Tibial nerve (tissue), 4 donors: ENCODE results near the gene PDXP. TPM values are rescaled to one million over a fixed set of nuclear protein-coding genes. Genes with fewer than 3 reads are reported as not detected.

Experiments used
- DNase-seq, 2 donors: peaks; one replicate each; pipeline ENCODE4 v3.0.0-alpha.2; 2019; ENCODE audit warnings: low spot score in 2 of 2
- H3K27ac ChIP-seq, 4 donors: fragments of 200-600 bp; sonication (generic) in 3 of 4; one replicate each; pipeline ENCODE4 v1.5.1; 2017 to 2019; ENCODE audit warnings: mild to moderate bottlenecking in 1 of 4
- H3K27me3 ChIP-seq, 2 donors: fragments of 200-600 bp; sonication (generic) in 1 of 2; one replicate each; pipeline versions ENCODE4 v1.5.1 to v1.6.0; 2017 to 2019
- H3K36me3 ChIP-seq, 3 donors: fragments of 200-600 bp; sonication (generic); one replicate each; pipeline ENCODE4 v1.5.1; 2018 to 2019
- H3K4me1 ChIP-seq, 4 donors: fragments of 200-600 bp; sonication (generic) in 3 of 4; one replicate each; pipeline ENCODE4 v1.5.1; 2017 to 2019
- H3K4me3 ChIP-seq, 4 donors: fragments of 200-600 bp; sonication (generic) in 3 of 4; one replicate each; pipeline ENCODE4 v1.5.1; 2017 to 2019; ENCODE audit warnings: mild to moderate bottlenecking in 1 of 4, moderate library complexity in 1 of 4
- H3K9me3 ChIP-seq, 4 donors: fragments of 200-600 bp; sonication (generic) in 3 of 4; one replicate each; pipeline ENCODE4 v1.5.1; 2017 to 2019
- CTCF ChIP-seq, 5 experiments: fragments of 200-600 bp in 3 of 5; fragments of 450-650 bp in 2 of 5; sonication (generic) in 3 of 5; IDR thresholded peaks; one replicate each; pipeline ENCODE4 v1.5.1; 2016 to 2019; ENCODE audit warnings: antibody characterized with exemption in 5 of 5, mild to moderate bottlenecking in 3 of 5, moderate library complexity in 2 of 5
- EP300 ChIP-seq, 2 donors: sonication (generic); formaldehyde crosslinking; IDR thresholded peaks; one replicate each; pipeline ENCODE4 v1.6.1; 2017; ENCODE audit warnings: antibody characterized with exemption in 2 of 2, mild to moderate bottlenecking in 1 of 2
- POLR2A ChIP-seq, 2 donors: fragments of 450-650 bp; IDR thresholded peaks; one replicate each; pipeline ENCODE4 v1.6.1; 2017; ENCODE audit warnings: antibody characterized with exemption in 2 of 2, mild to moderate bottlenecking in 2 of 2, moderate library complexity in 2 of 2
- WGBS, 2 donors: methylation state at CpG; one replicate each; pipeline ENCODE4 v1.1.5; 2018; 5-methylcytosine and 5-hydroxymethylcytosine counted together
- total RNA-seq, 4 donors: library from RNA; depleted of rRNA; stranded (reverse); fragments of >200 nt; gene quantifications; one replicate each; pipeline ENCODE4 v1.1.0, GENCODE V29; 2016

PDXP gene
- total RNA-seq, 4 donors from 2014 or later = 14.7 to 19.7 (median 16.2) TPM

- peaks cover 2 to 77% (median 5%) of the 10 kb centered on the region in 3 donors for H3K36me3 ChIP-seq
Observed at GRCh38 chr22:37616201-37617083, 42.1 kb upstream of the PDXP start.

GRCh38 chr22:37617431-37617830 lies 41.1 kb upstream of the PDXP start:
- TF ChIP-seq POLR2A (IDR thresholded peaks at IDR 0.05) = no peak
- no peak for TF ChIP-seq CTCF (IDR thresholded peaks at IDR 0.05)
- no peak for TF ChIP-seq EP300 (IDR thresholded peaks at IDR 0.05)
- no peak overlapping the region for H3K4me3 ChIP-seq
- no peaks in the 10 kb centered on the region for H3K9me3 ChIP-seq
- WGBS, 2 donors = 87 to 88% methylated on average over 1 of the region's 1 CpG
- H3K4me1 ChIP-seq = peaks cover 0 to 18% (median 5%) of the 10 kb centered on the region in 4 donors
- no peaks in the 10 kb centered on the region for H3K27me3 ChIP-seq
- peaks cover 2 to 87% (median 5%) of the 10 kb centered on the region in 3 donors for H3K36me3 ChIP-seq
- DNase-seq = no peak
- no peak overlapping the region for H3K27ac ChIP-seq

More at GRCh38 chr22:37616201-37617083, 42.1 kb upstream of the PDXP start:
- Histone ChIP-seq H3K27me3 (no peaks in the 10 kb centered on the region), H3K27ac (no peak overlapping the region), H3K9me3 (no peaks in the 10 kb centered on the region), H3K4me3 (no peak overlapping the region), H3K4me1 (peaks cover 0 to 21% (median 10%) of the 10 kb centered on the region in 4 donors)
- DNase-seq = no peak
- WGBS, 2 donors = 76 to 79% methylated on average over 25 to 27 of the region's 27 CpGs
- TF ChIP-seq EP300 (IDR thresholded peaks at IDR 0.05) (no peak), CTCF (IDR thresholded peaks at IDR 0.05) (no peak), POLR2A (IDR thresholded peaks at IDR 0.05) (no peak)

GRCh38 chr22:37618072-37618656 lies 40.4 kb upstream of the PDXP start:
- TF ChIP-seq CTCF (IDR thresholded peaks at IDR 0.05) (no peak), POLR2A (IDR thresholded peaks at IDR 0.05) (no peak), EP300 (IDR thresholded peaks at IDR 0.05) (no peak)
- H3K36me3 ChIP-seq = peaks cover 2 to 94% (median 5%) of the 10 kb centered on the region in 3 donors

GRCh38 chr22:37618674-37619073 lies 39.8 kb upstream of the PDXP start:
- no peak for TF ChIP-seq CTCF (IDR thresholded peaks at IDR 0.05)
- no peak for DNase-seq
- 81 to 91% methylated on average over 3 to 6 of the region's 6 CpGs for whole genome bisulfite sequencing, 2 donors
- peaks cover 2 to 98% (median 5%) of the 10 kb centered on the region in 3 donors for H3K36me3 ChIP-seq
- peaks cover 0 to 15% (median 2%) of the 10 kb centered on the region in 4 donors for H3K4me1 ChIP-seq
- H3K27me3 ChIP-seq = no peaks in the 10 kb centered on the region
- H3K27ac ChIP-seq = peak overlapping the region in 1 of 4 donors; percentile 62
- no peak overlapping the region for H3K4me3 ChIP-seq
- no peaks in the 10 kb centered on the region for H3K9me3 ChIP-seq

More at GRCh38 chr22:37618072-37618656, 40.4 kb upstream of the PDXP start:
- Histone ChIP-seq H3K27ac (peak overlapping the region in 1 of 4 donors; percentile 62), H3K27me3 (no peaks in the 10 kb centered on the region), H3K4me3 (no peak overlapping the region), H3K9me3 (no peaks in the 10 kb centered on the region), H3K4me1 (peaks cover 0 to 15% (median 3%) of the 10 kb centered on the region in 4 donors)
- WGBS, 2 donors = 86 to 89% methylated on average over 14 of the region's 14 CpGs
- DNase-seq = no peak

- WGBS, 2 donors = 79 to 85% methylated on average over 7 of the region's 7 CpGs
- TF ChIP-seq CTCF (IDR thresholded peaks at IDR 0.05) = no peak
- TF ChIP-seq EP300 (IDR thresholded peaks at IDR 0.05) = no peak
- no peak for TF ChIP-seq POLR2A (IDR thresholded peaks at IDR 0.05)
- Histone ChIP-seq H3K4me1 (peaks cover 0 to 11% (median 4%) of the 10 kb centered on the region in 4 donors), H3K9me3 (no peaks in the 10 kb centered on the region), H3K4me3 (no peak overlapping the region), H3K27me3 (no peaks in the 10 kb centered on the region), H3K27ac (no peak overlapping the region), H3K36me3 (peaks cover 2 to 92% (median 5%) of the 10 kb centered on the region in 3 donors)
- no peak for DNase-seq
Observed at GRCh38 chr22:37619991-37620390, 38.5 kb upstream of the PDXP start.
